Measurements from ENCODE around the gene ITIH2. TPM values are rescaled to one million over a fixed set of nuclear protein-coding genes. Genes with fewer than 3 reads are reported as not detected.

The ITIH2 gene
- total RNA-seq, 1 experiment from 2014 or later = not detected

DNA sequence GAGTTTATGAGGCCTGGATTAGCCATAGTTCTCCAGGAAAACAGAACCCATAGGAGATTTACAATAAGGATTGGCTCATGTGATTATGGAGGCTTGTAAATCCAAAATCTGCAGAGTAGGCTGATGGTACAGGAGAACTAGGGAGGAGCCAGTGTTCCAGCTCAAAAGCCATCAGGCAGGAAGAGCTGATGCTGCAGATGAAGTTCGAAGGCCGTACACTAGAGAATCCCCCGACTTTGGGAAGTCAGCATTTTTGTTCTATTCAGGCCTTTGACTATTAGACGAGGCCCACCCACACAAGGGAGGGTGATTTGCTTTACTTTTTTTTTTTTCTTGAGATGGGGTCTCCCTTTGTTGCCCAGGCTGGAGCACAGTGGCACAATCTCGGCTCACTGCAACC lies 47.1 kb downstream of the ITIH2 start:
- no TSS peak for BruUV-seq (replicated peaks)
- TF ChIP-seq EZH2 (IDR thresholded peaks at IDR 0.05; ENCODE audit: low read length, unreplicated experiment) (no peak), EZH2phosphoT487 (IDR thresholded peaks at IDR 0.05; ENCODE audit: borderline replicate concordance, low read length) (no peak)
- TF ChIP-seq, protein P1, sequence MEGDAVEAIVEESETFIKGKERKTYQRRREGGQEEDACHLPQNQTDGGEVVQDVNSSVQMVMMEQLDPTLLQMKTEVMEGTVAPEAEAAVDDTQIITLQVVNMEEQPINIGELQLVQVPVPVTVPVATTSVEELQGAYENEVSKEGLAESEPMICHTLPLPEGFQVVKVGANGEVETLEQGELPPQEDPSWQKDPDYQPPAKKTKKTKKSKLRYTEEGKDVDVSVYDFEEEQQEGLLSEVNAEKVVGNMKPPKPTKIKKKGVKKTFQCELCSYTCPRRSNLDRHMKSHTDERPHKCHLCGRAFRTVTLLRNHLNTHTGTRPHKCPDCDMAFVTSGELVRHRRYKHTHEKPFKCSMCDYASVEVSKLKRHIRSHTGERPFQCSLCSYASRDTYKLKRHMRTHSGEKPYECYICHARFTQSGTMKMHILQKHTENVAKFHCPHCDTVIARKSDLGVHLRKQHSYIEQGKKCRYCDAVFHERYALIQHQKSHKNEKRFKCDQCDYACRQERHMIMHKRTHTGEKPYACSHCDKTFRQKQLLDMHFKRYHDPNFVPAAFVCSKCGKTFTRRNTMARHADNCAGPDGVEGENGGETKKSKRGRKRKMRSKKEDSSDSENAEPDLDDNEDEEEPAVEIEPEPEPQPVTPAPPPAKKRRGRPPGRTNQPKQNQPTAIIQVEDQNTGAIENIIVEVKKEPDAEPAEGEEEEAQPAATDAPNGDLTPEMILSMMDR (conservative IDR thresholded peaks at IDR 0.05; ENCODE audit: low read depth, low read length) = no peak
- H3F3A ChIP-seq (ENCODE audit: low read length, unreplicated experiment) = no peaks in the 10 kb centered on the region
- no peak overlapping the region for H3K4me2 ChIP-seq (ENCODE audit: low read length)
- no peaks in the 10 kb centered on the region for H4K20me1 ChIP-seq (ENCODE audit: low read length)
- no peak overlapping the region for H3K27ac ChIP-seq (ENCODE audit: low read length)
- no peaks in the 10 kb centered on the region for H3K27me3 ChIP-seq (ENCODE audit: low read length)
- ChIA-PET POLR2A (ENCODE audit: unreplicated experiment) (no interaction called here), CTCF (no interaction called here)
- H3K9me3 ChIP-seq (ENCODE audit: low read length) = no peaks in the 10 kb centered on the region
- no peaks in the 10 kb centered on the region for H3K79me2 ChIP-seq (ENCODE audit: low read length)
- ATAC-seq (no peak), DNase-seq (no peak)
- H3K36me3 ChIP-seq (ENCODE audit: low read depth, low read length) = no peaks in the 10 kb centered on the region
- no peak overlapping the region for H2AFZ ChIP-seq (ENCODE audit: low read length)
- H3K9me2 ChIP-seq (replicated peaks; ENCODE audit: low read length) = no peaks in the 10 kb centered on the region
- H3K4me1 ChIP-seq (ENCODE audit: insufficient read depth, low read length) = no peaks in the 10 kb centered on the region
- intact Hi-C loops (cut with micrococcal nuclease) = no loop called here
- no peak overlapping the region for H3K9ac ChIP-seq (ENCODE audit: low read length)
- no peak overlapping the region for H3K4me3 ChIP-seq (ENCODE audit: low read length)

DNA sequence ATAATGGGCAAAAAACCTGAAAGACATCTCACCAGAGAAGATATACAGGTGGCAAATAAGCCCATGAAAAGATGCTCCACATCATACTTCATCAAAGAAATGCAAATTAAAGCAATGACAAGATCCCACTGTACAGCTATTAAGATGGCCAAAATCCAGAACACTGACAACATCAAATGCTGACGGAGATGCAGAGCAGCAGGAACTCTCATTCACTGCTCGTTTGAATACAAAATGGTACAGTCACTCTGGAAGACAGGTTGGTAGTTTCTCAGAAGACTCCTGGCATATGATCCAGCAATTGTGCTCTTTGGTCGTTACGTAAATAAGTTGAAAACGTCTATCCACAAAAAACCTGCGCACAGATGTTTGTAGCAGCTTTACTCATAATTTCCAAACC lies 49.1 kb downstream of the ITIH2 start:
- Histone ChIP-seq H3K36me3 (ENCODE audit: low read depth, low read length) (no peaks in the 10 kb centered on the region), H2AFZ (ENCODE audit: low read length) (no peak overlapping the region), H3K9me2 (replicated peaks; ENCODE audit: low read length) (no peaks in the 10 kb centered on the region), H3K79me2 (ENCODE audit: low read length) (no peaks in the 10 kb centered on the region), H3K27ac (ENCODE audit: low read length) (no peak overlapping the region), H3K4me3 (ENCODE audit: low read length) (no peak overlapping the region), H3K4me1 (ENCODE audit: insufficient read depth, low read length) (no peaks in the 10 kb centered on the region), H3F3A (ENCODE audit: low read length, unreplicated experiment) (no peaks in the 10 kb centered on the region), H3K9ac (ENCODE audit: low read length) (no peak overlapping the region), H3K9me3 (ENCODE audit: low read length) (no peaks in the 10 kb centered on the region), H3K27me3 (ENCODE audit: low read length) (no peaks in the 10 kb centered on the region), H4K20me1 (ENCODE audit: low read length) (no peaks in the 10 kb centered on the region), H3K4me2 (ENCODE audit: low read length) (no peak overlapping the region)
- ATAC-seq (no peak), DNase-seq (no peak)
- intact Hi-C loops (cut with micrococcal nuclease) = no loop called here
- ChIA-PET POLR2A (ENCODE audit: unreplicated experiment) (no interaction called here), CTCF (no interaction called here)
- no peak for TF ChIP-seq EZH2 (IDR thresholded peaks at IDR 0.05; ENCODE audit: low read length, unreplicated experiment)
- no peak for TF ChIP-seq EZH2phosphoT487 (IDR thresholded peaks at IDR 0.05; ENCODE audit: borderline replicate concordance, low read length)
- TF ChIP-seq, protein P1 (conservative IDR thresholded peaks at IDR 0.05; ENCODE audit: low read depth, low read length) = no peak
- no TSS peak for BruUV-seq (replicated peaks)

DNA sequence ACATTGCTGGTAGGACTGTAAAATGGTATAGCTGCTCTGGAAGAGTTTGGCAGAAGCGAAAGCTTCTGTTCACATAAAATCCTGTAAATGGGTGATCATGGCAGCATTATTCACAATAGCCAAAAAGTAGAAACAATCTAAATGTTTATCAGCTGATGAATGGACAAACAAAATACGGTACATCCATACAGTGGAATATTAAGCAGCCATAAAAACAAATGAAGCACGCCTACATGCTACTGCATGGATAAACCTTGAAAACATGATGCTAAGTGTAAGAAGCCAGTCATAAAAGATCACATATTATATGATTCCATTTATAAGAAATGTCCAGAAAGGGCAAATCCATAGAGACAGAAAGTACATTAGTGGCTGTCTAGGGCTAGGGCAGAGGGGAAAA lies 52.0 kb downstream of the ITIH2 start:
- DNase-seq (no peak), ATAC-seq (no peak)
- Histone ChIP-seq H3K36me3 (ENCODE audit: low read depth, low read length) (no peaks in the 10 kb centered on the region), H3K27ac (ENCODE audit: low read length) (no peak overlapping the region), H3K9me3 (ENCODE audit: low read length) (no peaks in the 10 kb centered on the region), H3K27me3 (ENCODE audit: low read length) (no peaks in the 10 kb centered on the region), H3K9me2 (replicated peaks; ENCODE audit: low read length) (no peaks in the 10 kb centered on the region), H3K79me2 (ENCODE audit: low read length) (no peaks in the 10 kb centered on the region), H3K4me2 (ENCODE audit: low read length) (no peak overlapping the region), H3K9ac (ENCODE audit: low read length) (no peak overlapping the region), H3K4me3 (ENCODE audit: low read length) (no peak overlapping the region), H4K20me1 (ENCODE audit: low read length) (no peaks in the 10 kb centered on the region), H3K4me1 (ENCODE audit: insufficient read depth, low read length) (no peaks in the 10 kb centered on the region), H2AFZ (ENCODE audit: low read length) (no peak overlapping the region), H3F3A (ENCODE audit: low read length, unreplicated experiment) (no peaks in the 10 kb centered on the region)
- BruUV-seq (replicated peaks) = no TSS peak
- ChIA-PET POLR2A (ENCODE audit: unreplicated experiment) (no interaction called here), CTCF (no interaction called here)
- intact Hi-C loops (cut with micrococcal nuclease) = no loop called here
- TF ChIP-seq, protein P1 (conservative IDR thresholded peaks at IDR 0.05; ENCODE audit: low read depth, low read length) = no peak
- TF ChIP-seq EZH2 (IDR thresholded peaks at IDR 0.05; ENCODE audit: low read length, unreplicated experiment) (no peak), EZH2phosphoT487 (IDR thresholded peaks at IDR 0.05; ENCODE audit: borderline replicate concordance, low read length) (no peak)

Data from PC-3 (cell line).